HCT116 (cell line): ENCODE results near the gene PTGER1. TPM values are rescaled to one million over a fixed set of nuclear protein-coding genes. Genes with fewer than 3 reads are reported as not detected.

Experiments
- ATAC-seq: fragments of 200-7000 bp; cut with Tn5 transposase; 2 replicates; pipeline ENCODE4 v1.9.1; 2020; ENCODE audit warnings: mild to moderate bottlenecking, moderate library complexity
- BruUV-seq: library from RNA; stranded (reverse); fragments of 400-500 nt; replicated peaks from 2 replicates; lab custom pipeline; 2021; lab: Mats Ljungman, UMichigan
- CTCF ChIA-PET: fragments of 300-600 bp; sonication (Branson Sonifier 250); formaldehyde crosslinking; loops from one replicate; lab custom pipeline; 2021; ENCODE audit warnings: antibody characterized with exemption; lab: Charles Lee
- POLR2A ChIA-PET: fragments of 300-600, 350-600 bp; sonication (Branson Sonifier 250); formaldehyde crosslinking; loops from one replicate; lab custom pipeline; 2021; ENCODE audit warnings: antibody characterized with exemption; lab: Charles Lee
- RAD21 ChIA-PET, 2 experiments: fragments of 300-600 bp; sonication (Branson Sonifier 250); formaldehyde crosslinking; loops; one replicate each; lab custom pipeline; 2023; ENCODE audit warnings: low total read pairs in 2 of 2; ENCODE audit not compliant: uncharacterized antibody in 2 of 2, unreplicated experiment in 2 of 2, low non-redundant PET in 1 of 2; lab: Charles Lee
- DNase-seq: peaks from one replicate; pipeline ENCODE4 v3.0.0-alpha.2; 2010; ENCODE audit warnings: low read depth, low spot score
- H2AFZ ChIP-seq: fragments of 200-600 bp; shearing (Covaris generic), sonication (generic); 2 replicates; pipeline ENCODE4 v1.6.1; 2017; ENCODE audit warnings: low read depth, mixed run types, mixed read lengths, antibody characterized with exemption, low read length; ENCODE audit not compliant: poor library complexity, severe bottlenecking
- H3K27ac ChIP-seq: 2 replicates; pipeline ENCODE4 v1.5.1; 2012; ENCODE audit warnings: low read depth, low read length
- H3K27me3 ChIP-seq: fragments of 200-600 bp; sonication (generic); 2 replicates; pipeline ENCODE4 v1.6.1; 2016; ENCODE audit warnings: mixed run types, low read length, mixed read lengths; ENCODE audit not compliant: insufficient read depth
- H3K36me3 ChIP-seq, 2 experiments: fragments of 200-500 bp in 1 of 2; fragments of 200-600 bp in 1 of 2; sonication (Bioruptor generic) in 1 of 2; sonication (generic) in 1 of 2; 2 replicates each; pipeline versions ENCODE4 v1.5.1 to v1.6.1; 2014 to 2016; ENCODE audit warnings: low read length in 2 of 2, inconsistent platforms in 1 of 2, mixed read lengths in 1 of 2, mixed run types in 1 of 2; ENCODE audit not compliant: insufficient read depth in 2 of 2, control insufficient read depth in 1 of 2
- H3K4me1 ChIP-seq, 2 experiments: fragments of 200-600 bp in 1 of 2; sonication (generic) in 1 of 2; 2 replicates each; pipeline versions ENCODE4 v1.5.1 to v1.6.1; 2012 to 2017; ENCODE audit warnings: low read length in 2 of 2, inconsistent platforms in 1 of 2, mild to moderate bottlenecking in 1 of 2, mixed read lengths in 1 of 2, mixed run types in 1 of 2, moderate library complexity in 1 of 2; ENCODE audit not compliant: insufficient read depth in 2 of 2, control insufficient read depth in 1 of 2
- H3K4me2 ChIP-seq: fragments of 200-600 bp; sonication (generic); 2 replicates; pipeline ENCODE4 v1.6.1; 2017; ENCODE audit warnings: mixed run types, low read length, mixed read lengths
- H3K4me3 ChIP-seq, 2 experiments: fragments of 200-600 bp in 1 of 2; sonication (generic) in 1 of 2; replicated peaks in 1 of 2; 2 replicates each; pipeline ENCODE4 v1.5.1; 2011 to 2016; ENCODE audit warnings: low read length in 2 of 2, control low read depth in 1 of 2, low read depth in 1 of 2, mild to moderate bottlenecking in 1 of 2, mixed read lengths in 1 of 2, mixed run types in 1 of 2
- H3K79me2 ChIP-seq: fragments of 200-600 bp; sonication (generic); 2 replicates; pipeline ENCODE4 v1.6.1; 2017; ENCODE audit warnings: mild to moderate bottlenecking, mixed run types, low read length, moderate library complexity, mixed read lengths; ENCODE audit not compliant: insufficient read depth
- H3K9ac ChIP-seq: fragments of 200-600 bp; sonication (generic); 2 replicates; pipeline ENCODE4 v1.6.1; 2016; ENCODE audit warnings: low read length, mixed read lengths
- H3K9me2 ChIP-seq: fragments of 200-600 bp; sonication (generic), shearing (Covaris generic); 2 replicates; pipeline ENCODE4 v1.6.1; 2017; ENCODE audit warnings: mixed run types, mild to moderate bottlenecking, moderate library complexity; ENCODE audit not compliant: insufficient read depth
- H3K9me3 ChIP-seq, 2 experiments: fragments of 200-500 bp in 1 of 2; fragments of 200-600 bp in 1 of 2; sonication (Bioruptor generic) in 1 of 2; sonication (generic) in 1 of 2; 2 replicates each; pipeline ENCODE4 v1.6.1; 2014 to 2017; ENCODE audit warnings: low read length in 2 of 2, mixed read lengths in 2 of 2, inconsistent platforms in 1 of 2, low read depth in 1 of 2, mild to moderate bottlenecking in 1 of 2, mixed run types in 1 of 2, moderate library complexity in 1 of 2; ENCODE audit not compliant: control insufficient read depth in 1 of 2, insufficient read depth in 1 of 2
- H4K20me1 ChIP-seq: fragments of 200-600 bp; sonication (generic), shearing (Covaris generic); 2 replicates; pipeline ENCODE4 v1.6.1; 2017; ENCODE audit warnings: mixed run types, mild to moderate bottlenecking, moderate library complexity; ENCODE audit not compliant: insufficient read depth
- ATF3 ChIP-seq: IDR thresholded peaks from 2 replicates; pipeline ENCODE4 v1.6.1; 2012
- EGR1 ChIP-seq: IDR thresholded peaks from 2 replicates; pipeline ENCODE4 v1.6.1; 2012; ENCODE audit warnings: low read depth
- EZH2 ChIP-seq: fragments of 200-600 bp; sonication (generic); IDR thresholded peaks from 2 replicates; pipeline ENCODE4 v1.6.1; 2017; ENCODE audit warnings: antibody characterized with exemption, mixed run types
- EZH2phosphoT487 ChIP-seq: fragments of 200-600 bp; IDR thresholded peaks from 2 replicates; pipeline ENCODE4 v1.6.1; 2018; ENCODE audit warnings: antibody characterized with exemption, borderline replicate concordance
- FOSL1 ChIP-seq: IDR thresholded peaks from 2 replicates; pipeline ENCODE4 v1.6.1; 2012; ENCODE audit warnings: low read depth
- POLR2AphosphoS5 ChIP-seq: IDR thresholded peaks from 2 replicates; pipeline ENCODE4 v1.6.1; 2011; ENCODE audit warnings: mild to moderate bottlenecking, low read depth, low read length, moderate library complexity
- RAD21 ChIP-seq: IDR thresholded peaks from 2 replicates; pipeline ENCODE4 v1.6.1; 2012; ENCODE audit warnings: low read depth, mild to moderate bottlenecking
- REST ChIP-seq: IDR thresholded peaks from 2 replicates; pipeline ENCODE4 v1.6.1; 2012; ENCODE audit warnings: low read depth
- TCF7L2 ChIP-seq: IDR thresholded peaks from 2 replicates; pipeline ENCODE4 v1.7.0; 2011; ENCODE audit warnings: borderline replicate concordance, inconsistent platforms; ENCODE audit not compliant: insufficient read depth, insufficient read length; ENCODE audit errors: extremely low read depth
- ZNF274 ChIP-seq: fragments of 200-500 bp; sonication (Bioruptor generic); IDR thresholded peaks from 2 replicates; pipeline ENCODE4 v1.6.1; 2014; ENCODE audit warnings: mild to moderate bottlenecking, low read depth, low read length, inconsistent platforms
- intact Hi-C: fragments of 100-400 bp; cut with micrococcal nuclease; formaldehyde crosslinking; loops from 2 replicates; pipeline ENCODE4 v1.10.0; 2022
- total RNA-seq: library from RNA; stranded (reverse); gene quantifications from one replicate; pipeline ENCODE4 v1.2.1, GENCODE V29; 2021; ENCODE audit not compliant: unreplicated experiment

The PTGER1 gene
- total RNA-seq, 1 experiment from 2014 or later, result 1.1 TPM

- Histone ChIP-seq H3K79me2 (peaks cover 33% of the 10 kb centered on the region), H3K9ac (peak overlapping the region; percentile 86; the same call in 1 of the 2 replicates), H3K9me2 (no peaks in the 10 kb centered on the region), H3K4me3 (no peak overlapping the region), H3K4me2 (peak overlapping the region; percentile 79), H3K36me3 (no peaks in the 10 kb centered on the region), H2AFZ (no peak overlapping the region), H3K4me1 (peaks cover 23 to 33% of the 10 kb centered on the region in 2 experiments), H4K20me1 (no peaks in the 10 kb centered on the region), H3K27me3 (no peaks in the 10 kb centered on the region), H3K27ac (no peak overlapping the region; the same call in 1 of the 2 replicates), H3K9me3 (no peaks in the 10 kb centered on the region)
- ChIA-PET POLR2A (interaction anchor here (1.4 to 3.1 kb wide), 4 partner anchors 9 to 21 kb away, joined by 5 to 15 read pairs (median 11); partner anchors contain the start of gene DNAJB1), RAD21 (interaction anchor here in 1 of 2 experiments (1.0 kb wide), 1 partner anchor 9 kb away, joined by 3 read pairs; no protein-coding TSS in a partner anchor), CTCF (interaction anchor here (0.9 to 1.3 kb wide), 2 partner anchors 8 to 17 kb away, joined by 3 to 5 read pairs; no protein-coding TSS in a partner anchor)
- ATAC-seq (no peak), DNase-seq (no peak)
- intact Hi-C loops, result no loop called here
- BruUV-seq, result no TSS peak
- no peak for TF ChIP-seq EZH2
- no peak for TF ChIP-seq POLR2AphosphoS5
- TF ChIP-seq TCF7L2, result no peak
- no peak for TF ChIP-seq ATF3
- TF ChIP-seq REST, result no peak
- TF ChIP-seq EZH2phosphoT487, result no peak
- no peak for TF ChIP-seq RAD21
- no peak for TF ChIP-seq ZNF274
- TF ChIP-seq FOSL1, result no peak
- TF ChIP-seq EGR1, result no peak
Observed at GRCh38 chr19:14497228-14497921, 22.2 kb upstream of the PTGER1 start.
